AG09309 (cell line): Measurements from ENCODE around the gene TTBK1.

Source experiments
- DNase-seq: peaks from one replicate; pipeline ENCODE4 v3.0.0-alpha.2; 2010; ENCODE audit warnings: low read depth
- H3K4me3 ChIP-seq: 2 replicates; pipeline ENCODE4 v1.5.1; 2011; ENCODE audit warnings: mild to moderate bottlenecking, low read depth, low read length, moderate library complexity; ENCODE audit not compliant: control insufficient read depth
- CTCF ChIP-seq: IDR thresholded peaks from 2 replicates; pipeline ENCODE4 v1.5.1; 2011; ENCODE audit warnings: mild to moderate bottlenecking, low read depth, low read length, inconsistent platforms; ENCODE audit not compliant: insufficient read depth, control insufficient read depth; ENCODE audit errors: missing control alignments

Gene TTBK1

GRCh38 chr6:43325876-43326275 is 82.6 kb downstream of the TTBK1 start:
- no peak for DNase-seq
- TF ChIP-seq CTCF, result no peak
- H3K4me3 ChIP-seq, result no peak overlapping the region

- no peak overlapping the region for H3K4me3 ChIP-seq
- TF ChIP-seq CTCF, result no peak
- no peak for DNase-seq
Observed at GRCh38 chr6:43328528-43328927, 85.2 kb downstream of the TTBK1 start.

- no peak for DNase-seq
- no peak for TF ChIP-seq CTCF
- H3K4me3 ChIP-seq, result no peak overlapping the region
Observed at GRCh38 chr6:43331470-43331869, 88.2 kb downstream of the TTBK1 start.

- no peak for DNase-seq
- H3K4me3 ChIP-seq, result no peak overlapping the region
- TF ChIP-seq CTCF, result no peak
Observed at GRCh38 chr6:43331891-43332290, 88.6 kb downstream of the TTBK1 start.

- TF ChIP-seq CTCF, result peak; percentile 59
- DNase-seq, result peak; percentile 17
- H3K4me3 ChIP-seq, result no peak overlapping the region
Observed at GRCh38 chr6:43334466-43335095, 91.3 kb downstream of the TTBK1 start.

GRCh38 chr6:43335469-43335868 is 92.2 kb downstream of the TTBK1 start:
- no peak for DNase-seq
- H3K4me3 ChIP-seq, result no peak overlapping the region
- TF ChIP-seq CTCF, result no peak

- no peak overlapping the region for H3K4me3 ChIP-seq
- TF ChIP-seq CTCF, result no peak
- DNase-seq, result no peak
Observed at GRCh38 chr6:43336382-43336781, 93.1 kb downstream of the TTBK1 start.
